ENCODE measurements around the gene ARFRP1.
"Not testable (repeated sequence)": the region's sequence is repeated elsewhere in the genome, so short reads cannot be mapped to it uniquely, and the experiment has no call there.

The ARFRP1 gene

GRCh38 chr20:63732118-63733095 lies 24.6 kb upstream of the ARFRP1 start:
- FAIRE-seq: no peak

- no peak for FAIRE-seq
Measured at GRCh38 chr20:63731410-63731809, 23.6 kb upstream of the ARFRP1 start.

DNA sequence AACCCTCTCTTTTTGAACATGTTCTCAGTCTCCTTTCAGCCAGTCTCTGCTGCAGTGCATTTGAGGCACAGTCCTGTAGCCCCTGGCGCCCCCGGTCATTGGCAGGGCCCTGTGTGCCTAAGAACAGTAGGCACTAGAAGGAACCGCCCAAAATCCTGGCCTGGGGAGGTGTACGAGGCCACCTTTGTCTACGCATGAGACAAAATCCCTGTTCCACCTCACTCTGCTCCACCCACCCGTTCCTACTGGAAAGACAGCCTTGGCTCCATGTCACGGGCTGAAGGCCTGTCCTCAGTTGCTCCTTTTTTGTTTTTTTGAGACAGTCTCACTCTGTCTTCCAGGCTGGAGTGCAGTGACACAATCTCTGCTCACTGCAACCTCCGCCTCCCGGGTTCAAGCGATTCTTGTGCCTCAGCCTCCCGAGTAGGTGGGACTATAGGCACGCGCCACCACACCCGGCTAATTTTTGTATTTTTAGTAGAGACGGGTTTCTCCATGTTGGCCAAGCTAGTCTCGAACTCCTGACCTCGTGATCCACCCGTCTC lies 22.5 kb upstream of the ARFRP1 start:
- not testable (repeated sequence) for FAIRE-seq

- FAIRE-seq: not testable (repeated sequence)
Measured at GRCh38 chr20:63722967-63723622, 15.3 kb upstream of the ARFRP1 start.

DNA sequence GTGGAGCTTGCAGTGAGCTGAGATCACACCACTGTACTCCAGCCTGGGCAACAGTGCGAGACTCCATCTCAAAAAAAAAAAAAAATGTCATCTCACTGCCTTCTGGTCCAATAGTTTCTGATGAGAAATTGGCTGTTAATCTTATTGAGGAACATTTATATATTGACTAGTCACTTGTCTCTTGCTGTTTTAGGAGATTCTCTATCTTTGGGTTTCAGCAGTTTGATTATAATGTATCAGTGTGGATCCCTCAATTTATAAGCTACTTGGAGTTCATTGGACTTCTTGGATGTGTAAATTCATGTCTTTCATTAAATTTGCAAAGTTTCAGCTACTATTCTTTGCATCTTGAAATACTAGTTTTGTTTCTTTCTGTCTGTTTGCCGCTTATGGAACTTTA lies 11.2 kb upstream of the ARFRP1 start:
- FAIRE-seq: no peak

GRCh38 chr20:63714858-63715257 lies 7.1 kb upstream of the ARFRP1 start:
- no peak for FAIRE-seq

- no peak for FAIRE-seq
Measured at GRCh38 chr20:63712191-63712590, 4.4 kb upstream of the ARFRP1 start.

DNA sequence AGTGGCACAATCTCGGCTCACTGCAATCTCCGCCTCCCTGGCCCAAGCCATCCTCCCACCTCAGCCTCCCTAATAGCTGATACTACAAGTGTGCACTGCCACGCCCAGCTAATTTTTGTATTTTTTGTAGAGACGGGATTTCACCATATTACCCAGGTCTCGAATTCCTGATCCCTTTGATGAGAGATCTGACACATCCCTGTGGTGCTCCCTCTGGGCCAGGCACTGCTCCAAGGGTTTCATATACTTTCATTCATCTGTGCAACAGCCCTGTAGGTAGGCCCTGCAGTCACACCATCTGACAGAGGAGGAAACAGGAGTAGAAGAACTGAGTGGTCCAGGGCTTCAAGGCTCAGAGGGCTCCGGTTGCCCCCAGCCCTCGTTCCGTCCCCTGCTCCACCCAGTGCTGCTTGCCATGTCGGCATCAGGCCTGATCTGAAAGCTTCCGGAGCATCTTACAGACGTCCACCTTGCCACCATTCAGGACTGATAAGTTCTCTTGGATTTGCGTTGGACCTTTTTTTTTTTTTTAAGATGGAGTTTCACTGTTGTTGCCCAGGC lies 3.4 kb upstream of the ARFRP1 start:
- FAIRE-seq: no peak

DNA sequence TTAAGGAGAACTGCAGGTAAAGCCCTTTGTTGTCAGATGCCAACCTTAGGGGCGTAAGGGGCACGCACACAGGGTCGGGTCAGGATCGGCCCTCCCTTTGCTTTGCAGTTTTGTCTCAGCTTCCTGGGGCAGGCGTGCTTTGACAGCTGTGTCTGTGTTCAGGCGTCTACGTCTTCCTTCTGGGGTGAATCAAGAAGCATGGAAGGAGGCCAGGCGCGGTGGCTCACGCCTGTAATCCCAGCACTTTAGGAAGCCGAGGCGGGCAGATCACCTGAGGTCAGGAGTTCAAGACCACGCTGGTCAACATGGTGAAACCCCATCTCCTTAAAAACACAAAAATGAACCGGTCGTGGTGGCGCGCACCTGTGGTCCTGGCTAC lies 1.4 kb upstream of the ARFRP1 start:
- no peak for FAIRE-seq

- FAIRE-seq: no peak
Measured at GRCh38 chr20:63708301-63709148, 749 bp upstream of the ARFRP1 start.

GRCh38 chr20:63706852-63707557 lies 771 bp downstream of the ARFRP1 start:
- no peak for FAIRE-seq

DNA sequence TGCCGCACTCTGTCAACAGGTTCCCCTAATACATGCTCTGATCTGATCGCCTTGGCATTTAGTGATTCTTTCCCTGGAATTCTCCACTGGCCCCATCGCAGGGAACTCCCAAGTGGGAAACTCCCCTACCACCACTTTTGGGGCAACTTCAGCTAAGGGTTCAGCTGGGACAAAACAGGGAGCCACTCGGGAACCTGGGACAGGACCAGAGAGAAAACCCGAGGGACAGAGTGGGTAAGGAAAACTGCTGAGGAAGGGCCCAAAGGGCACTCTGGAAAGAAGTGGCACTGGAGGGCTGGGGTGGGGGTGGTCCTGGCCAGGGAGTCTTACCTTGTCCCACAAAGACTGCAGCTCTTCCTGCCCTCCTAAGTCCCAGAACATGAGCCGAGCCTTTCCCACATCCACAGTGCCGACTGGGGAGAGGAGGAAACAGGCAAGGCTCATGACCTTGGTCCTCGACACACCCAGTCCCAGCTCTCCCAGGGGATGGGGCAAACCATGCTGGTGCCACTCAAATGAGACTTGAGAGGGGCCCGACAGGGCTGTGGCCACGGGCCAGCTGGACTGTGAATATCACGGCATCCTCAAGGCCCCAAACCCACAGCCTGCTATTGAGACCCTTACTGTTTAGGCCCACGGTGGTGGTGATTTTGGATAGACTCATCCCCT lies 1.6 kb downstream of the ARFRP1 start:
- no peak for FAIRE-seq

DNA sequence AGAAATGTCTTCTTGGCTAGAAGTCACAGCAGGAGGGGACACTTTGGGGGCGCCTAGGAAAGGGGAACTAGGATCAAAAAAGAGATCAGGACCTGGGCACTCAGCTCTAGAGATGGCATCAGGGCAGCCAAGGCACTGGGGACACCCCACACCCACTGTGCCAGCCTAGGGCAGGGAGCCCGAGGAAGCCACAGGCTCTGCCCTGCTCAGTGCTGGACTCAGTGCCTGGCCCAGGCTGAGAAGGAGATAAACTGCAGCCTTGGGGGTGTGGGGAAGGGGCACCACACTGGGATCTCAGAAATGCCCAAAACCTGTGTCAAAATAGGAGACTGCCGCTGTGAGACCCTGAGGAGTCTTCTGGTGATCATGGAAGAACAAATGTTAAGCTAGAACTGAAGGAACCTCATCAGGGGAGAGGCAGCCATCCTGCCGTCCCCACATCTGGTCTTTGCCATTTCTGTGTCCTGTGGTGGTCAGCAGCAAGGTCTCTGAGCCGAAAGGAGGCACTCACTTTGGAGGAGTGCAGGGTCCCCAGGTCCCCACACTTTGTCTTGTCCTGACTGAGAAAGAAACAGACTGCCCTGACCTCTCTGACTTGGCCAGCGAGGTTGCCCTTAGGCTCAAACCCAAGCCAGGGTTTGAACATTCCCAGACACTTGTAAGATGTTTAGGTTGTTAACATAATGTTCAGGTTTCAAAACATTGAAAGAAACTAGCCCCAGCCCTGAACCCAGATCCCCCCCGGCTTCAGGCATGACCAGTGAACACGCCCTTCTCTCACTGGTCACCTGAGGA lies 2.3 kb downstream of the ARFRP1 start:
- FAIRE-seq: no peak

- FAIRE-seq: no peak
Measured at GRCh38 chr20:63704749-63705117, 3.0 kb downstream of the ARFRP1 start.

DNA sequence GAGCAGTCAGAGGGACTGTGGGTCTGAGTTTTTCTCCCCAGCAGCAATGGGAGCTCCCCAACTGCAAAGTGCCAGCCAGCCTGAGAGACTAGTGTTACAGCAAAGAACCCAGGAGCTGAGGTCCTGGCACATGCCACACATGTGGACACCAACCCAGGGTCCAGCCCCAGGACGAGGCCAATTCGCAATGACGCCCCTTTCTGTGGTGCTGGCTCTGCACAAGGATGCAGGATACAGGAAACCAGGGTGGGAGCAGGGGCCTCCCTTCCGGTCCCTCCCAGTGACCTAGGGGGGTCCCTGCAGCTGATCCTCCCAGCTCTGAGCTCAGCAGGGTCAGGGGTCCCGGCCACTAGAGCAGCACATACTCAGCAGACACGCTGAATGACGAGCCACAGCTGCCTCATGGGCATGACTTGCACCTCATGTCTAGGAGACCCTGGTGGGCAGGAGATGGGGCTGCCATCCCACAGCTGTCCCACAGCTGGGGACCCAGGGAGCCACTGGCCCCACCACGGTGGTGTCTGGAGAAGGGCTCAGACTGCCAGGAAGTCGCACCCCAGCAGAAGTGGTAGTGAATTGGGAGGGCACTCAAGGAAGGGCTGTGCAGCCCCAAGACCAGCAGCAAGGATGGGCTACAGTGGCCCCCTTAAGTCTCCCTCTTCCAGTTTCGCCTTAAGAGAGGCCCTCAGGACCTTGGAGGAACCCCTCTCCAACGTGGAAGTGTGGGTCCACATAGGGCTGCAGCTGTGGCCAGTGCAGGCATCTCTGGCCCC lies 3.6 kb downstream of the ARFRP1 start:
- FAIRE-seq: no peak

- FAIRE-seq: no peak
Measured at GRCh38 chr20:63703471-63703975, 4.3 kb downstream of the ARFRP1 start.

- no peak for FAIRE-seq
Measured at GRCh38 chr20:63702751-63703470, 4.9 kb downstream of the ARFRP1 start.

- FAIRE-seq: no peak
Measured at GRCh38 chr20:63702036-63702665, 5.6 kb downstream of the ARFRP1 start.
